NCI-H2196 (cell line): Measurements from ENCODE around the gene TBC1D3.
"Not testable (repeated sequence)": the region's sequence is repeated elsewhere in the genome, so short reads cannot be mapped to it uniquely, and the experiment has no call there.

Experiments used
- DNase-seq: peaks from one replicate; lab custom pipeline; 2025; ENCODE audit not compliant: unreplicated experiment; lab: John Stamatoyannopoulos, UW

Gene TBC1D3

DNA sequence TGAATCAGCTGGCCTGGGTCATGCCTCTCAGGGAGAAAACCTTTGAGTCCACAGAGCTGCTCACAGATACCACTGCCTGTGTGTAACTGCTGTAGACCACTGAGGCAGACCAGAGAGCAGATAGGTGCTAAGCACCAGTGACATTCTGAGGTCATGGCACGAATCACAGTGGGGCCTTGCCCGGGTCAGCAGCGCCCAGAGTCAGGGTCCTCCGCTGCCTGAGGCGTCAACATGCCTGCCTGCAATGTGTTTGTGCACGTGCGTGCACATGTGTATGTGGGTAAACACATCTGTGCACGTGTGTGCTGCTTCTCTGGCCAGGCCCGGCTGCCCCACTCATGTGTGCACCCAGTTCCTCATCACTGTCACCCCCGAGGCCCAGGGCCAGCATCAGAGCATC, at the start of gene TBC1D3:
Gene TBC1D3, minus strand, starts transcription at position 101 of the 400 bp plus-strand sequence. CDS start 1,526 bp downstream, outside the sequence.
- DNase-seq = not testable (repeated sequence)

DNA sequence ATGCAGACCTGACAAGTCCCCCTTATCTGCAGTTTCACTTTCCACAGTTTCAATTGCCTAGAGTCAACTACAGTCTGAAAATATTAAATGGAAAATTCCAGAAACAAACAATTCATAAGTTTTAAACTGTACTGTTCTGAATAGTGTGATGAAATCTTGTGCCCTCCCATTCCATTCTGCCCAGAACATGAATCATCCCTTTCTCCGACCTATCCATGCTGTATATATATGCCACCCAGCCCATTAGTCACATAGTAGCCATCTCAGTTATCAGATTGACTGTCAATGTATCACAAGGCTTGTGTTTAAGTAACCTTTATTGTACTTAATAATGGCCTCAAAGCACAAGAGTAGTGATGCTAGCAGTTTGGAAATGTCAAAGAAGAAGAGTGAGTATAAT, 40.4 kb upstream of the TBC1D3 start:
- DNase-seq = not testable (repeated sequence)

DNA sequence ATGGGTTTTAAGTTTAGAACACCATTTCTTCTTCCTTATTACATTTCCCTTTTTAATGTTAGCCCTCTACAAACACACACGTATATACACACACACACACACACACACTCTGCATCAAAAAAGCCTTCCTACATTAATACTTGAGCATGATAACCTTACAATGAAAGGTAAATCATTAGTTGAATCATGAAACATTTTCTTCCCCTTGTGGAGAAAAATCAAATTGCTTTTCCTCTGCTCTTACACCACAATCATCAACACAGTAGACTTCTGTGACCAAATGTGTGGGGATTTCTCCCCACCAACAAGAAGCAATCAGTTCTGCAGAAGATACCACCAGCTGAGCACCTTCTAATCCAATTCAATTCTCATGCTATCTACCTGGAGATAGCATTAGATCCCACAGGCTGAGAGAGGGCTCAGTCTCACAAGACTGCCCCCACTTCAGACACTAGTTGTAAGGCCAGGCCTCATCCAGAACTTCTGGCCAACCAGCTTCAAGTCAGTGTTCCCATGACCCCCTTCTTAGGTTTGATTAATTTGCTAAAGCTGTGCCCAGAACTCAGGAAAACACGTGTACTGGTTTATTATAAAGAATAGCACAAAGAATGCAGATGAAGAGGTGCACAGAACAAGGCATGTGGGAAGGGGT, 33.6 kb upstream of the TBC1D3 start:
- not testable (repeated sequence) for DNase-seq

DNA sequence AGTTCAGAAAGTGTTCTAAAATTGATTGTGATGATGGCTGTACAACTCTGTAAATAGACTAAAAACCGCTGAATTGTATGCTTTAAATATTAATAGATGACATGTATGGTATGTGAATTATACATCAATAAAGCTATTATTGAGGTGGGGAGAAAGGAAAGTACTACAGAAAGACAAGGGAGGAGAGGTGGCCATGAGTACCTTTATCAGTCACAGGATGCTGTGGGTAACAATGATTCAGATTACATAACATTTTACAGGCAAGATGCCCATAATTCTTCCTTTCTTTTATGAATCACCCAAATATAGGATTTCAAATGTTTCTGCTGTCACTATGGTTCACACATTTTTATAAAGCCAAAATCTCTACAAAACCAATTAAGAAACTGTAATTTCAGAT, 28.5 kb upstream of the TBC1D3 start:
- DNase-seq = not testable (repeated sequence)

DNA sequence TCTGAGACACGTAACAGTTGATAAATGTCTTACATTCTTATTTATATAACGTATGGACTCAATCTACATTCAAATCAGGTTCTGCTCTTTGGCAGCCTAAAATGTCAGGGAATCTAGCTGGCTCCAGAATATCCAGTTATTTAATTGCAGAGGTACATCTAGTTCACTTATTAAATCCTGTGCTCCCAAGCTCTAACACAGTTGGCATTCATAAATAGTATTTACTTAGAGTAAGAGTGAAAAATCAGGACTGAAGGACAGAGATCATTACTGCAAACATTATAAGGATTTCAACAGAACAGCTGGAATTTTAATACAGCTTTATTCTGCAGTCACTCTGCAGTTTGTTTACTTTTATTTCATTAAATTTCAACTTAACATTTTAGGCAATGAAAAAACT, 7.9 kb upstream of the TBC1D3 start:
- not testable (repeated sequence) for DNase-seq

DNA sequence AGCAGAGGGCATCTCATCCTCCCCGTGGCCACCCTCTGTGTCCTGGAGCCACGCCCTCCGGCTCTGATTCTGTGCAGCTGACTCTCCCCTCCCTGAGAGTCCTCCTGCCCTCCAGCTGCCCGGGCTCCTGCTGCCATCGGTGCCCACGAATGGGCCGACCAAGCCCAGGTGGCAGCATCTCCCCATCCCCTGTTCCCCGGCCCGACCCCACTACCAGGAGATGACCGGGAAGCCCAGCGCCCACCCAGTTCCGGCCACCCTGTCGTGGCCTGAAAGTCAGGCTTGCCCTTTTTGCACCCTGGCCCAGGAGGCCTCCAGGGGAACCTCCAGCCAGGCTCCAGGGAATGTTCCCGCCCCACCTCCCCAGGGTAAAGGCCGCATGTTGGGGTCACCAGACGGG, 57.5 kb downstream of the TBC1D3 start:
- not testable (repeated sequence) for DNase-seq
